Measurements from ENCODE around the gene METTL13. TPM values are rescaled to one million over a fixed set of nuclear protein-coding genes. Genes with fewer than 3 reads are reported as not detected.

METTL13 gene
- total RNA-seq, result 10 to 100 TPM; 59.7 to 66.0 TPM

- CTCF ChIA-PET, result interaction anchor here (1.0 to 1.7 kb wide), 2 partner anchors 10 to 39 kb away, joined by 3 to 4 read pairs; partner anchors contain the start of gene VAMP4
- POLR2A ChIA-PET, result interaction anchor here (0.7 to 1.5 kb wide), 3 partner anchors 38 to 679 kb away, joined by 3 to 6 read pairs (median 4); partner anchors contain the start of gene VAMP4
Observed at GRCh38 chr1:171781176-171781875, at the start of gene METTL13. TSS of gene METTL13 (plus strand) at chr1:171781660. CDS start at chr1:171781968, 308 bp downstream.

- ChIA-PET CTCF (no interaction called here), POLR2A (no interaction called here)
Observed at GRCh38 chr1:171736196-171736595, 45.3 kb upstream of the METTL13 start.

- ChIA-PET CTCF (no interaction called here), POLR2A (no interaction called here)
Observed at GRCh38 chr1:171738911-171739310, 42.5 kb upstream of the METTL13 start.

GRCh38 chr1:171739656-171740055, 41.8 kb upstream of the METTL13 start:
- CTCF ChIA-PET, result interaction anchor here (1.0 kb wide), 1 partner anchor 95 kb away, joined by 3 read pairs; no protein-coding TSS in a partner anchor
- POLR2A ChIA-PET, result no interaction called here

GRCh38 chr1:171740356-171740863, 41.0 kb upstream of the METTL13 start:
- POLR2A ChIA-PET, result interaction anchor here (1.5 kb wide), 1 partner anchor 41 kb away, joined by 6 read pairs; the partner anchor contains the start of gene METTL13

GRCh38 chr1:171740987-171741871, 40.2 kb upstream of the METTL13 start:
- CTCF ChIA-PET, result no interaction called here
- POLR2A ChIA-PET, result interaction anchor here (1.5 kb wide), 2 partner anchors 38 to 40 kb away, joined by 3 to 6 read pairs; partner anchors contain the start of gene METTL13

More at GRCh38 chr1:171740356-171740863, 41.0 kb upstream of the METTL13 start:
- CTCF ChIA-PET, result no interaction called here

GRCh38 chr1:171741872-171742576, 39.4 kb upstream of the METTL13 start, which contains the start of gene VAMP4:
TSS of gene VAMP4 (minus strand) at chr1:171742065. CDS start at chr1:171738414, 3,651 bp downstream.
- CTCF ChIA-PET, result interaction anchor here (1.1 to 2.5 kb wide), 3 partner anchors 13 to 97 kb away, joined by 3 to 6 read pairs (median 4); partner anchors contain the start of gene METTL13
- POLR2A ChIA-PET, result interaction anchor here (0.6 to 1.5 kb wide), 5 partner anchors 24 to 257 kb away, joined by 3 to 6 read pairs (median 4); partner anchors contain the start of genes DNM3, METTL13 and PRRC2C

GRCh38 chr1:171742577-171742922, 38.9 kb upstream of the METTL13 start:
- ChIA-PET POLR2A (interaction anchor here (0.6 to 1.5 kb wide), 4 partner anchors 24 to 257 kb away, joined by 3 to 4 read pairs (median 3); partner anchors contain the start of gene PRRC2C), CTCF (interaction anchor here (1.1 to 2.5 kb wide), 3 partner anchors 13 to 98 kb away, joined by 3 to 6 read pairs (median 4); partner anchors contain the start of gene METTL13)

GRCh38 chr1:171743081-171743870, 38.2 kb upstream of the METTL13 start:
- CTCF ChIA-PET, result interaction anchor here (1.4 to 2.5 kb wide), 2 partner anchors 38 to 99 kb away, joined by 4 to 6 read pairs; partner anchors contain the start of gene METTL13
- POLR2A ChIA-PET, result interaction anchor here (0.5 to 1.3 kb wide), 4 partner anchors 35 to 258 kb away, joined by 3 to 9 read pairs (median 4); partner anchors contain the start of genes METTL13 and PRRC2C

- ChIA-PET POLR2A (no interaction called here), CTCF (no interaction called here)
Observed at GRCh38 chr1:171744986-171745385, 36.5 kb upstream of the METTL13 start.

GRCh38 chr1:171748651-171749050, 32.8 kb upstream of the METTL13 start:
- CTCF ChIA-PET, result no interaction called here
- POLR2A ChIA-PET, result no interaction called here

GRCh38 chr1:171751221-171751620, 30.2 kb upstream of the METTL13 start:
- ChIA-PET POLR2A (no interaction called here), CTCF (interaction anchor here (0.7 kb wide), 1 partner anchor 220 kb away, joined by 3 read pairs; no protein-coding TSS in a partner anchor)

- CTCF ChIA-PET, result no interaction called here
Observed at GRCh38 chr1:171753182-171753581, 28.3 kb upstream of the METTL13 start.

GRCh38 chr1:171753685-171754352, 27.6 kb upstream of the METTL13 start:
- CTCF ChIA-PET, result no interaction called here
- POLR2A ChIA-PET, result no interaction called here

More at GRCh38 chr1:171753182-171753581, 28.3 kb upstream of the METTL13 start:
- POLR2A ChIA-PET, result no interaction called here

- POLR2A ChIA-PET, result no interaction called here
- CTCF ChIA-PET, result no interaction called here
Observed at GRCh38 chr1:171754353-171754705, 27.1 kb upstream of the METTL13 start.

GRCh38 chr1:171754971-171755370, 26.5 kb upstream of the METTL13 start:
- POLR2A ChIA-PET, result no interaction called here
- CTCF ChIA-PET, result no interaction called here

GRCh38 chr1:171756856-171757255, 24.6 kb upstream of the METTL13 start:
- POLR2A ChIA-PET, result no interaction called here
- CTCF ChIA-PET, result no interaction called here

- ChIA-PET CTCF (no interaction called here), POLR2A (no interaction called here)
Observed at GRCh38 chr1:171758011-171758410, 23.4 kb upstream of the METTL13 start.

Measured in activated CD8-positive, alpha-beta memory T cell treated with anti-CD3 and anti-CD28 coated beads for 36 hours (primary cell).